Naive thymus-derived CD8-positive, alpha-beta T cell (primary cell): ENCODE data around the gene SLIT3. TPM values are rescaled to one million over a fixed set of nuclear protein-coding genes. Genes with fewer than 3 reads are reported as not detected.
"Not testable (repeated sequence)": the region's sequence is repeated elsewhere in the genome, so short reads cannot be mapped to it uniquely, and the experiment has no call there.

Source experiments
- ATAC-seq, 2 donors: fragments of 150-1000 bp; cut with Tn5 transposase in 1 of 2; sonication (Bioruptor Pico), chemical (Tn5 transposase) in 1 of 2; 1 replicate in 1 of 2; 2 replicates in 1 of 2; pipeline ENCODE4 v1.10.0; 2021; ENCODE audit warnings: mild to moderate bottlenecking in 2 of 2, moderate library complexity in 2 of 2
- POLR2A ChIA-PET: fragments of 350-600 bp; sonication (Branson Sonifier 250); formaldehyde crosslinking; loops from one replicate; lab custom pipeline; 2021; ENCODE audit warnings: antibody characterized with exemption; lab: Charles Lee
- DNase-seq, 10 donors: peaks; one replicate each; pipeline versions ENCODE4 v3.0.0 to v3.0.0-alpha.2; 2020 to 2022
- H3K27ac Mint-ChIP-seq, 10 donors: one replicate each; pipeline ENCODE4 v1.8.0; 2020 to 2022; ENCODE audit warnings: mild to moderate bottlenecking in 10 of 10, mixed read lengths in 10 of 10, moderate library complexity in 4 of 10, inconsistent platforms in 1 of 10
- H3K27me3 Mint-ChIP-seq, 5 donors: one replicate each; pipeline ENCODE4 v1.8.0; 2021 to 2022; ENCODE audit warnings: mixed read lengths in 5 of 5
- H3K36me3 Mint-ChIP-seq, 3 donors: one replicate each; pipeline ENCODE4 v1.8.0; 2020 to 2022; ENCODE audit warnings: mixed read lengths in 3 of 3, mild to moderate bottlenecking in 2 of 3, inconsistent platforms in 1 of 3
- H3K4me1 Mint-ChIP-seq, 4 donors: one replicate each; pipeline ENCODE4 v1.8.0; 2021 to 2022; ENCODE audit warnings: mixed read lengths in 4 of 4
- H3K4me3 Mint-ChIP-seq, 10 donors: one replicate each; pipeline ENCODE4 v1.8.0; 2020 to 2022; ENCODE audit warnings: mild to moderate bottlenecking in 10 of 10, mixed read lengths in 10 of 10, moderate library complexity in 6 of 10, inconsistent platforms in 1 of 10
- H3K9me3 Mint-ChIP-seq, 9 donors: one replicate each; pipeline ENCODE4 v1.8.0; 2020 to 2022; ENCODE audit warnings: mixed read lengths in 9 of 9, mild to moderate bottlenecking in 3 of 9, inconsistent platforms in 1 of 9, moderate library complexity in 1 of 9
- polyA plus RNA-seq, 3 donors: library from polyadenylated mRNA; unstranded; fragments of 300-500 nt; fragmentation: Illumina TruSeq; gene quantifications; one replicate each; pipeline ENCODE4 v1.2.3, GENCODE V29; 2021
- total RNA-seq, 8 experiments: library from RNA in 2 of 8; stranded (reverse) in 2 of 8; gene quantifications; one replicate each; pipeline ENCODE4 v1.2.3 and lab custom pipeline; 2021 to 2026

SLIT3 gene
- total and polyA plus RNA-seq, 5 experiments from 2014 or later: not detected

GRCh38 chr5:169115461-169116124 lies 185.3 kb downstream of the SLIT3 start:
- POLR2A ChIA-PET: no interaction called here
- Mint-ChIP-seq H3K4me1 (no peaks in the 10 kb centered on the region), H3K36me3 (no peaks in the 10 kb centered on the region), H3K4me3 (no peak overlapping the region), H3K27me3 (peaks cover 0 to 9% (median 8%) of the 10 kb centered on the region in 5 donors), H3K27ac (no peak overlapping the region), H3K9me3 (peaks cover 0 to 9% (median 0%) of the 10 kb centered on the region in 9 donors)
- no peak for DNase-seq
- ATAC-seq: no peak

GRCh38 chr5:169114466-169115065 lies 186.4 kb downstream of the SLIT3 start:
- ATAC-seq: no peak
- H3K36me3 Mint-ChIP-seq: no peaks in the 10 kb centered on the region
- peaks cover 0 to 7% (median 0%) of the 10 kb centered on the region in 9 donors for H3K9me3 Mint-ChIP-seq
- no peak for DNase-seq
- peaks cover 0 to 12% (median 6%) of the 10 kb centered on the region in 5 donors for H3K27me3 Mint-ChIP-seq
- POLR2A ChIA-PET: no interaction called here
- H3K4me1 Mint-ChIP-seq: no peaks in the 10 kb centered on the region
- no peak overlapping the region for H3K4me3 Mint-ChIP-seq
- H3K27ac Mint-ChIP-seq: no peak overlapping the region

- H3K27me3 Mint-ChIP-seq: peaks cover 4 to 17% (median 13%) of the 10 kb centered on the region in 5 donors
- no peak overlapping the region for H3K4me3 Mint-ChIP-seq
- DNase-seq: no peak
- POLR2A ChIA-PET: interaction anchor here (0.6 kb wide), 1 partner anchor 29 kb away, joined by 3 read pairs; no protein-coding TSS in a partner anchor
- no peaks in the 10 kb centered on the region for H3K4me1 Mint-ChIP-seq
- no peak overlapping the region for H3K27ac Mint-ChIP-seq
- H3K9me3 Mint-ChIP-seq: peaks cover 0 to 7% (median 0%) of the 10 kb centered on the region in 9 donors
- no peak for ATAC-seq
- H3K36me3 Mint-ChIP-seq: no peaks in the 10 kb centered on the region
Measured at GRCh38 chr5:169112016-169112415, 188.9 kb downstream of the SLIT3 start.

- POLR2A ChIA-PET: no interaction called here
- Mint-ChIP-seq H3K27me3 (peaks cover 5 to 13% (median 8%) of the 10 kb centered on the region in 5 donors), H3K27ac (no peak overlapping the region), H3K4me1 (no peaks in the 10 kb centered on the region), H3K9me3 (peaks cover 0 to 9% (median 0%) of the 10 kb centered on the region in 9 donors), H3K4me3 (no peak overlapping the region), H3K36me3 (no peaks in the 10 kb centered on the region)
- no peak for ATAC-seq
- DNase-seq: no peak
Measured at GRCh38 chr5:169106911-169107706, 193.8 kb downstream of the SLIT3 start.

- H3K36me3 Mint-ChIP-seq, H3K27ac Mint-ChIP-seq, POLR2A ChIA-PET, H3K4me1 Mint-ChIP-seq, DNase-seq, H3K9me3 Mint-ChIP-seq, ATAC-seq, H3K4me3 Mint-ChIP-seq: not testable (repeated sequence)
- H3K27me3 Mint-ChIP-seq: peaks cover 1 to 13% (median 8%) of the 10 kb centered on the region in 5 donors
Measured at GRCh38 chr5:169105582-169105981, 195.4 kb downstream of the SLIT3 start.

GRCh38 chr5:169104937-169105494 lies 195.9 kb downstream of the SLIT3 start:
- no peak for ATAC-seq
- H3K4me1 Mint-ChIP-seq: no peaks in the 10 kb centered on the region

GRCh38 chr5:169103586-169104181 lies 197.3 kb downstream of the SLIT3 start:
- no peak overlapping the region for H3K4me3 Mint-ChIP-seq
- H3K27me3 Mint-ChIP-seq: peaks cover 0 to 26% (median 9%) of the 10 kb centered on the region in 5 donors
- ATAC-seq (no peak), DNase-seq (no peak)
- H3K4me1 Mint-ChIP-seq: no peaks in the 10 kb centered on the region
- POLR2A ChIA-PET: no interaction called here
- H3K36me3 Mint-ChIP-seq: no peaks in the 10 kb centered on the region
- H3K9me3 Mint-ChIP-seq: peaks cover 0 to 7% (median 0%) of the 10 kb centered on the region in 9 donors
- H3K27ac Mint-ChIP-seq: no peak overlapping the region

More at GRCh38 chr5:169104937-169105494, 195.9 kb downstream of the SLIT3 start:
- H3K9me3 Mint-ChIP-seq: peaks cover 0 to 7% (median 0%) of the 10 kb centered on the region in 9 donors
- H3K27ac Mint-ChIP-seq: no peak overlapping the region
- POLR2A ChIA-PET: no interaction called here
- DNase-seq: no peak
- H3K27me3 Mint-ChIP-seq: peaks cover 0 to 14% (median 8%) of the 10 kb centered on the region in 5 donors
- no peaks in the 10 kb centered on the region for H3K36me3 Mint-ChIP-seq
- no peak overlapping the region for H3K4me3 Mint-ChIP-seq

GRCh38 chr5:169101966-169102365 lies 199.0 kb downstream of the SLIT3 start:
- ATAC-seq (no peak), DNase-seq (no peak)
- POLR2A ChIA-PET: no interaction called here
- Mint-ChIP-seq H3K27me3 (peaks cover 2 to 19% (median 4%) of the 10 kb centered on the region in 5 donors), H3K4me3 (no peak overlapping the region), H3K4me1 (no peaks in the 10 kb centered on the region), H3K9me3 (peaks cover 0 to 7% (median 0%) of the 10 kb centered on the region in 9 donors), H3K27ac (no peak overlapping the region), H3K36me3 (no peaks in the 10 kb centered on the region)

GRCh38 chr5:169100735-169101075 lies 200.2 kb downstream of the SLIT3 start:
- POLR2A ChIA-PET: no interaction called here
- DNase-seq: no peak
- Mint-ChIP-seq H3K27me3 (peaks cover 2 to 22% (median 6%) of the 10 kb centered on the region in 5 donors), H3K9me3 (no peaks in the 10 kb centered on the region), H3K36me3 (no peaks in the 10 kb centered on the region), H3K4me3 (no peak overlapping the region), H3K27ac (no peak overlapping the region), H3K4me1 (no peaks in the 10 kb centered on the region)
- no peak for ATAC-seq

GRCh38 chr5:169099801-169100734 lies 200.9 kb downstream of the SLIT3 start:
- no peak overlapping the region for H3K27ac Mint-ChIP-seq
- ATAC-seq (no peak), DNase-seq (no peak)
- no peak overlapping the region for H3K4me3 Mint-ChIP-seq
- POLR2A ChIA-PET: no interaction called here
- no peaks in the 10 kb centered on the region for H3K36me3 Mint-ChIP-seq
- H3K9me3 Mint-ChIP-seq: no peaks in the 10 kb centered on the region
- peaks cover 2 to 22% (median 6%) of the 10 kb centered on the region in 5 donors for H3K27me3 Mint-ChIP-seq
- no peaks in the 10 kb centered on the region for H3K4me1 Mint-ChIP-seq

GRCh38 chr5:169098331-169099121 lies 202.4 kb downstream of the SLIT3 start:
- ATAC-seq: no peak
- H3K27ac Mint-ChIP-seq: no peak overlapping the region
- no peaks in the 10 kb centered on the region for H3K4me1 Mint-ChIP-seq
- no peak overlapping the region for H3K4me3 Mint-ChIP-seq
- H3K27me3 Mint-ChIP-seq: peaks cover 0 to 22% (median 6%) of the 10 kb centered on the region in 5 donors
- no peaks in the 10 kb centered on the region for H3K9me3 Mint-ChIP-seq
- no peak for DNase-seq
- POLR2A ChIA-PET: no interaction called here
- H3K36me3 Mint-ChIP-seq: no peaks in the 10 kb centered on the region
